Measurements from ENCODE around the gene TP53BP2.
"Not testable (repeated sequence)": the region's sequence is repeated elsewhere in the genome, so short reads cannot be mapped to it uniquely, and the experiment has no call there.

The TP53BP2 gene

DNA sequence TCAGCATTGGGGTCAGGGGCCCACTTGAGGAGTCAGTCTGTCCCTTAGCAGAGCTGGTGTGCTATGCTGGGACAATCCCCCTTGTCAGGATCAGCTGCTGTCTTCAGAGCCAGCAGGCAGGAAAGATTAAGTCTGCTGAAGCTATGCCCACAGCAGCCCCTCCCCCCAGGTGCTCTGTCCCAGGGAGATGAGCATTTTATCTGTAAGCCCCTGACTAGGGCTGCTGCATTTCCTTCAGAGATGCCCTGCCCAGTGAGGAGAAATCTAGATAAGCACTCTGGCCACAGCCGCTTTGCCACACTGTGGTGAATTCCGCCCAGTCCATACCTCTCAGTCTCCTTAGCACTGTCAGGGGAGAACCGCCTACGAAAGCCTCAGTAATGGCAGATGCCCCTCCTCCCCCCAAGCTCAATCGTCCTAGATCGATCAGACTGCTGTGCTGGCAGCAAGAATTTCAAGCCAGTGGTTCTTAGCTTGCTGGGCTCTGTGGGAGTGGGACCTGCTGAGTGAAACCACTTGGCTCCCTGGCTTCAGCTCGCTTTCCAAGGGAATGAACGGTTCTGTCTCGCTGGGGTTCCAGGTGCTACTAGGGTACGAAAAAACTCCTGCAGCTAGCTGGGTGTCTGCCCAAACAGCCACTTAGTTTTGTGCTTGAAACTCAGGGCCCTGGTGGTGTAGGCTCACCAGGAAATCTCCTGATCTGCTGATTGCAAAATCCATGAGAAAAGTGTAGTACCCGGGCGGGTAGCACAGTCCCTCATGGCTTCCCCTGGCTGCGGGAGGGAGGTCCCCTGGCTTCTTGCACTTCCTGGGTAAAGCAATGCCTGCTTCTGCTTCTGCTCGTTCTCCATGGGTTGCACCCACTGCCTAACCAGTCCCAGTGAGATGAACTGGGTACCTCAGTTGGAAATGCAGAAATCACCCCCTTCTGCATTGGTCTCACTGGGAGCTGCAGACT is 25.1 kb upstream of the TP53BP2 start:
- ATAC-seq (replicated peaks) (no peak), DNase-seq (no peak)
- peaks cover 78 to 79% of the 10 kb centered on the region in 2 donors for H3K27me3 Mint-ChIP-seq
- H3K36me3 Mint-ChIP-seq (ENCODE audit: insufficient read depth): no peaks in the 10 kb centered on the region
- H3K9me3 Mint-ChIP-seq: no peaks in the 10 kb centered on the region
- no peak overlapping the region for H3K27ac Mint-ChIP-seq
- peaks cover 0 to 2% of the 10 kb centered on the region in 2 donors for H3K4me1 Mint-ChIP-seq (ENCODE audit: low read depth in 2 of 2)
- H3K4me3 Mint-ChIP-seq: peak overlapping the region; percentile 38 to 55

DNA sequence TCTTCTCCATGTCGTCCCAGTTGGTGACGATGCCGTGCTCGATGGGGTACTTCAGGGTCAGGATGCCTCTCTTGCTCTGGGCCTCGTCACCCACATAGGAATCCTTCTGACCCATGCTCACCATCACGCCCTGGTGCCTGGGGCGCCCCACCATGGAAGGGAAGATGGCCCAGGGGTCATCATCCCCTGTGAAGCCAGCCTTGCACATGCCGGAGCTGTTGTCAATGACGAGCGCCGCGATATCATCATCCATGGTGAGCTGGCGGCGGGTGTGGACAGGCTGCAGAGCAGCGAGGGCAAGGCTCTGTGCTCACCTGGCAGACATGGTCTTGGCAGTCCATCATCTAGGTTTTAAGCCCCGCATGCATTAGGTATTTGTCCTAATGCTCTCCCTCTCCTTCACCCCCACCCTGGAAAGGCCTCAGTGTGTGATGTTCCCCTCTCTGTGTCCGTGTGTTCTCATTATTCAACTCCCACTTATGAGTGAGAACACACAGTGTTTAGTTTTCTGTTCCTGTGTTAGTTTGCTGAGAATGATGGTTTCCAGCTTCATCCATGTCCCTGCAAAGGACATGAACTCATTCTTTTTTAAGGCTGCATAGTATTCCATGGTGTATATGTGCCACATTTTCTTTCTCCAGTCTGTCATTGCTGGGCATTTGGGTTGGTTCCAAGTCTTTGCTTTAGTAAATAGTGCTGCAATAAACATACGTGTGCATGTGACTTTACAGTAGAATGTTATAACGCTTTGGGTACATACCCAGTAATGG is 19.0 kb upstream of the TP53BP2 start:
- not testable (repeated sequence) for H3K36me3 Mint-ChIP-seq (ENCODE audit: insufficient read depth); H3K9me3 Mint-ChIP-seq; ATAC-seq (replicated peaks); H3K4me3 Mint-ChIP-seq; H3K27ac Mint-ChIP-seq; H3K4me1 Mint-ChIP-seq (ENCODE audit: low read depth in 2 of 2); DNase-seq
- H3K27me3 Mint-ChIP-seq: peaks cover 39 to 56% of the 10 kb centered on the region in 2 donors

DNA sequence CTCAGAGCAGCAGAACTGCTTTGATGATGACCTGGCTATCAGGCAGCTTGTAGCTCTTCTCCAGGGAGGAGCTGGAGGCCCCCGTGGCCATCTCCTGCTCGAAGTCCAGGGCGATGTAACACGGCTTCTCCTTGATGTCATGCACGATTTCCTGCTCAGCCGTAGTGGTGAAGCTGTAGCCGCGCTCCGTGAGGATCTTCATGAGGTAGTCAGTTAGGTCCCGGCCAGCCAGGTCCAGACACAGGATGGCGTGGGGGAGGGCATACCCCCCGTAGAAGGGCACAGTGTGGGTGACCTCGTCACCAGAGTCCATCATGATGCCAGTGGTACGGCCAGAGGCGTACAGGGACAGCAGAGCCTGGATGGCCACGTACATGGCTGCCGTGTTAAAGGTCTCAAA is 18.3 kb upstream of the TP53BP2 start:
- ATAC-seq (replicated peaks): no peak
- Mint-ChIP-seq H3K27me3 (peaks cover 32 to 49% of the 10 kb centered on the region in 2 donors), H3K4me3 (no peak overlapping the region), H3K9me3 (no peaks in the 10 kb centered on the region), H3K36me3 (ENCODE audit: insufficient read depth) (no peaks in the 10 kb centered on the region), H3K27ac (no peak overlapping the region), H3K4me1 (ENCODE audit: low read depth in 2 of 2) (no peaks in the 10 kb centered on the region)
- no peak for DNase-seq

DNA sequence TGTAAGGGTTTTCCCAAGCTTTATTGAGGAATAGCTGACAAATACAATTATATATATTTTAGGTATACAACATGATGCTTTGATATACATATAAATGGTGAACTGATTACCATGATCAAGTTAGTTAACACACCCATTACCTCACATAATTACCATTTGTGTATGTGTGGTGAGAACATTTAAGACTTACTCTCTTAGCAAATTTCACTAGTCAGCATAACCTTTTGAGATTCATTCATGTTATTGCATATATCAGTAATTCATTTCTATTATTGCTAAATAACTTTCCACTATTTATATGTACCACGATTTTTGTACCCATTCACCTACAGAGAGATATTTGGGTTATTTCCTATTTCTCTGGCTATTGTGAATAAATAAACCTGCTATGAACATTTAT is 16.2 kb upstream of the TP53BP2 start:
- ATAC-seq (replicated peaks) (no peak), DNase-seq (no peak)
- no peak overlapping the region for H3K4me3 Mint-ChIP-seq
- H3K4me1 Mint-ChIP-seq (ENCODE audit: low read depth in 2 of 2): no peaks in the 10 kb centered on the region
- no peaks in the 10 kb centered on the region for H3K9me3 Mint-ChIP-seq
- H3K36me3 Mint-ChIP-seq (ENCODE audit: insufficient read depth): no peaks in the 10 kb centered on the region
- no peak overlapping the region for H3K27ac Mint-ChIP-seq
- H3K27me3 Mint-ChIP-seq: peaks cover 10 to 32% of the 10 kb centered on the region in 2 donors

DNA sequence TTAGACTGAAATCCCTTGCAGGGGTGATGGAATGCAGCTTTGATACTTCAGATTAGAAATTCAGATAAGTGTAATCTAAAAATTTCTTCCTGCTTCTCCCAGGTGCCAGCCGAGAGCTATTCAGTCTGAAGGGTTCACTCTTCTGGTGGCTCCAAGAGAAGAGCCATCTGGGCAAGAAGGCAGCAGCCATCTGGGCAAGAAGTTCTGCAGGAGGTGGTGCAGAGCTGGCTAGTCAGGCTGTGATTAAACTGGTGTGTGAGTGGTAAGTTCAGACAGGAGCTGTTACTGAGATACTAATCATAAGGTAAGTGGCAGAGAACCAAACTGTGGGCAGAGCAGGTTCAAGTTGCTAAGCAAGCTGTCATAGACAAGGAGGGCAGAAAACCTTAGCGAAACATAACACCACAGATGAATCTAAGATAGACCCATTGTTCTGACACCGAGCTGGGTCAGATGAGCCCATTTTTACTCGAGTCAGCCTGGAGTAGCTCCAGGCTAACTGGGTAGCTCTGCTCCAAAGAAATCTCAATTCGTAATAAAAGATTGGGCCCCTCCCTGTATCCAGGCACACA is 14.4 kb upstream of the TP53BP2 start:
- H3K4me1 Mint-ChIP-seq (ENCODE audit: low read depth in 2 of 2): no peaks in the 10 kb centered on the region
- no peak overlapping the region for H3K4me3 Mint-ChIP-seq
- H3K27me3 Mint-ChIP-seq: peaks cover 9 to 15% of the 10 kb centered on the region in 2 donors
- H3K9me3 Mint-ChIP-seq: no peaks in the 10 kb centered on the region
- no peak overlapping the region for H3K27ac Mint-ChIP-seq
- no peak for DNase-seq
- ATAC-seq (replicated peaks): no peak
- H3K36me3 Mint-ChIP-seq (ENCODE audit: insufficient read depth): no peaks in the 10 kb centered on the region

DNA sequence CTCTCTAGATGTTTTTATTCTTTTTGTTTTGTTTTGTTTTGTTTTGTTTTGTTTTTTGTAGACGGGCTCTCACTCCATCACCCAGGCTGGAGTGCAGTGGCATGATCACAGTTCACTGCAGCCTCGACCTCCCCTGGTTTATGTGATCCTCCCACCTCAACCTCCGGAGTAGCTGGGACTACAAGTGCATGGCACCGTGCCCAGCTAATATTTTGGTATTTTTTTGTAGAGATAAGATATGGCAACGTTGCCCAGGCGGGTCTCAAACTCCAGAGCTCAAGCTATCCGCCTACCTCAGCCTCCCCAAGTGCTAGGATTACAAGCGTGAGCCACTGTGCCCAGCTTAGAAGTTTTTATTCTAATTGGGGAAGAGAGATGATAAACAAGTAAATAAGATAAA is 13.3 kb upstream of the TP53BP2 start:
- Mint-ChIP-seq H3K4me1 (ENCODE audit: low read depth in 2 of 2) (no peaks in the 10 kb centered on the region), H3K4me3 (no peak overlapping the region), H3K27ac (no peak overlapping the region), H3K27me3 (peaks cover 4 to 5% of the 10 kb centered on the region in 2 donors), H3K9me3 (no peaks in the 10 kb centered on the region), H3K36me3 (ENCODE audit: insufficient read depth) (no peaks in the 10 kb centered on the region)
- no peak for DNase-seq
- no peak for ATAC-seq (replicated peaks)

DNA sequence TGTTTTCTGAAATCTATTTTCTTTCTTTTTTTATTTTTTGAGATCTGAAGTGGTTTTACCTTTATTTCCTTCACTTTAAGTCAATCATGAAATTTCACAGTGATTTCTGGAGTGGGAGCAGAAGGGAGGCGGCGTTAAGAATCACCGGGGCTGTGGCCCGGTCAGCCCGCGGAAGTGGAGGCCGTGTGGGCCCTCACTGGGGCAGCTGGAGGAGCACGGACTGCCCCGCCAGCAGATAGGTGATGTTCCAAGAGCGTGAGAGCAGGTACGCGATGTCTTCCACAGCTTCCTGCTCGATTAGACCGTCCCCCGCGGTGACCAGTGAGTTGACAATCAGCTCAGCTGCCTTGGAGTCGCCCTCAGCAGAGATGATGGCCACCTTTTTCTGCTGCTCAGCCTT is 10.6 kb upstream of the TP53BP2 start:
- H3K36me3 Mint-ChIP-seq (ENCODE audit: insufficient read depth): no peaks in the 10 kb centered on the region
- H3K4me1 Mint-ChIP-seq (ENCODE audit: low read depth in 2 of 2): no peaks in the 10 kb centered on the region
- DNase-seq (no peak), ATAC-seq (replicated peaks) (no peak)
- H3K27ac Mint-ChIP-seq: no peak overlapping the region
- no peaks in the 10 kb centered on the region for H3K9me3 Mint-ChIP-seq
- H3K4me3 Mint-ChIP-seq: no peak overlapping the region
- H3K27me3 Mint-ChIP-seq: peaks cover 0 to 5% of the 10 kb centered on the region in 2 donors

DNA sequence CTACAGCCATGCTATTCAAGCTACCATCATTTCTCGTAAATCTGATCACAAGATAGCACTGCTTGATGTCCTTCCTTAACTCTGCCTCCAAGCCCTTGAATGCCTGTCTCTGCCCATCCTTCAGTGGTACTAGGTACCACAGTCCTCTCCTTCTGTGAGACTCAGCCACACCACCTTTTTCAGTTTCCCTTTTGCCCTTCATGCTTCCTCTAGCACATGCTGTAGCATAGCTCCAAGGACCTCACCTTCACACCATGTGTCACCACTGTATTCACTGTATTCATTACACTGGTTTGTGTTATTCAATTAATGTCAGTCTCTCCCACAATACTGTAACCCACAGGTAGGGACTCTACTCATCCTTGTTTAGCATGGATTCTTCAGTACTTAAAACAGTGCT is 8.0 kb upstream of the TP53BP2 start:
- no peak overlapping the region for H3K27ac Mint-ChIP-seq
- H3K4me3 Mint-ChIP-seq: no peak overlapping the region
- DNase-seq: no peak
- no peaks in the 10 kb centered on the region for H3K9me3 Mint-ChIP-seq
- no peaks in the 10 kb centered on the region for H3K36me3 Mint-ChIP-seq (ENCODE audit: insufficient read depth)
- H3K4me1 Mint-ChIP-seq (ENCODE audit: low read depth in 2 of 2): no peaks in the 10 kb centered on the region
- no peak for ATAC-seq (replicated peaks)
- peaks cover 0 to 5% of the 10 kb centered on the region in 2 donors for H3K27me3 Mint-ChIP-seq

DNA sequence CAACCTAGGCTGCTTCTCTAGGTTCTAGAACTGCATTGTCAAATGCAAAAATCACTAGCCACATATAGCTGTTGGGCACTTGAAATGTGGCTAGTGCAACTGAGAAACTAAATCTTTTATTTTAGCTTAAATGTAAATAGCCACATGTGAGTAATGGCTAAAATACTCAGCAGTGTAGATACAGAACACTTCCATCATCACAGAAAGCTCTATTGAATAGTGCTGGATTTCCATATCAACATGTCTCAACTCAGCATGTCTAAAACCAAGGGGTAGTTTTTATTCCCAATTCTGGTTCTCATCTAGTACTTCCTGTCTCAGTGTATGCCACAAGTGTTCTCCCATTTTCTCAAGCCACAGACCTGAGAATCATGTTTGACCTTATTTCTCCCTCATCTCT is 7.5 kb upstream of the TP53BP2 start:
- Mint-ChIP-seq H3K36me3 (ENCODE audit: insufficient read depth) (no peaks in the 10 kb centered on the region), H3K27ac (no peak overlapping the region), H3K9me3 (no peaks in the 10 kb centered on the region), H3K27me3 (peaks cover 0 to 5% of the 10 kb centered on the region in 2 donors), H3K4me1 (ENCODE audit: low read depth in 2 of 2) (no peaks in the 10 kb centered on the region), H3K4me3 (no peak overlapping the region)
- DNase-seq (no peak), ATAC-seq (replicated peaks) (no peak)

DNA sequence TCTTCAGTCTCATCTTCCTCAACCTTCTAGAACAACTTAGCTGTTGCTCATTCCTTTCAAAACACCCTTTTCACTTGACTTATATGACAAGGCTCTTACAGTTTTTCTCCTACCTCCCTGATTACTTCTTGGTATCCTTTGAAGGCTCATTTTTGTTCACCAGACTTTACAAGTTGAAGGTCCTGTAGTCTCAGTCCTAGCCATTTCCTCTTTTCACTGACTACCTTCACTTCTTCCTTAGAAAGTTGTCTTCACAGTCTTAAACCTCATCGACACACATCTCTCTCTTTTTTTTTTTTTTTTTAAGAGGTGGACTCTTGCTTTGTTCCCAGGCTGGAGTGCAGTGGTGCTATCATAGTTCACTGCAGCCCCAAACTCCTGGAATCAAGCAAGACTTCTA is 6.6 kb upstream of the TP53BP2 start:
- Mint-ChIP-seq H3K4me3 (no peak overlapping the region), H3K4me1 (ENCODE audit: low read depth in 2 of 2) (peaks cover 5 to 6% of the 10 kb centered on the region in 2 donors), H3K27me3 (peaks cover 0 to 5% of the 10 kb centered on the region in 2 donors), H3K9me3 (no peaks in the 10 kb centered on the region), H3K27ac (no peak overlapping the region), H3K36me3 (ENCODE audit: insufficient read depth) (peaks cover under 1% of the 10 kb centered on the region)
- DNase-seq (no peak), ATAC-seq (replicated peaks) (no peak)

DNA sequence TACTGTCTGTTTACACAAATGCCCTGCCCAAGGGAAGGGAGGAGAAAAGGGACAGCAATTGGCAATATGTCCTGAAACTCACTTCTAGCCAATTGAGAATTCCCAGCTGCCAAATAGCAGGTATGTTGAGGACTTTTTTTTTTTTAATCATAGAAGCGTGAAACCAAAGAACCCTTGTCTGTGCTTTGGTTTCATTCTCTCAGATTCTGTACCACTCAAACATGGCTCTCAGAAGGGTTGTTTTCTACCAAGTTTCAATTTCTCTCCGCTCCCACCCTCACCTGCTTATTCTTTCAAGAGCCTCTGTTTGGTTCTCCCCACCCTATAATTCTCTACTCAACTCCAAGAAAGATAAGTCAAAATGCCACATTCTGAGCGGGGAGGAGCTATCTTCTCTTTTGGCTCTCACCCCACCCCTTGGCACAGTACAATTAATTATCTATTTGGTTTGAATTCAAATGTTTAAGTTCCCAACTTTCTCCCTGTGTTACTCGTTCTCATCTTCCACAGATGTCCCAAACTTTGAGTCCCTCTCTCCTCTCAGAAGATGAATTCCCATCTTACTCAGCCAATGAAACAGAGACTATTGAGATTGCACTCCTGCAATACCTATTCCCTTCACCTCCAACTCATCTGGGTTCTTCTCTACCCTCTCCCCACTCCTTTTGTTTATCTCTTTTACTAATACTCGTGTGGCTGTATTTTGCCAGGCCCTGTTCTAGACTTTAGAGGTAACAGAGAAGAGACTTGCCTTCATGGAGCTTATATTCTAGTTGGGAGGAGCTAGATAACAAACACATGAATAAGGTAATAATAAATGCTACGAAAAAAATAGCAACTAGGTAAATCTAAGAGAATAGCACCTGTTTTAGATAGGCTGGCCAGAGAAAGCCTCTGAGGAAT is 3.9 kb upstream of the TP53BP2 start:
- H3K4me1 Mint-ChIP-seq (ENCODE audit: low read depth in 2 of 2): peaks cover 7 to 19% of the 10 kb centered on the region in 2 donors
- peaks cover 25% of the 10 kb centered on the region for H3K36me3 Mint-ChIP-seq (ENCODE audit: insufficient read depth)
- no peak overlapping the region for H3K4me3 Mint-ChIP-seq
- peaks cover 0 to 5% of the 10 kb centered on the region in 2 donors for H3K27me3 Mint-ChIP-seq
- H3K27ac Mint-ChIP-seq: no peak overlapping the region
- ATAC-seq (replicated peaks) (no peak), DNase-seq (no peak)
- H3K9me3 Mint-ChIP-seq: no peaks in the 10 kb centered on the region

DNA sequence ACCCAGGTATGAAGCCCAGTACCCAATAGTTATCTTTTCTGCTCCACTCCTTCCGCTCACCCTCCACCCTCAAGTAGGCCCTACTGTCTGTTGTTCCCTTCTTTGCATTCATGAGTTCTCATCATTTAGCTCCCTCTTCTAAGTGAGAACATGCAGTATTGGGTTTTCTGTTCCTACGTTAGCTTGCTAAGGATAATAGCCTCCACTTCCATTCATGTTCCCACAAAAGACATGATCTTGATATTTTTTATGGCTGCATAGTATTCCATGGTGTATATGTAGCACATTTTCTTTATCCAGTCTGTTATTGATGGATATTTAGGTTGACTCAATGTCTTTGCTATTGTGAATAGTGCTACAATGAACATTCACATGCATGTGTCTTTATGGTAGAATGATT is 2.8 kb upstream of the TP53BP2 start:
- H3K27ac Mint-ChIP-seq: no peak overlapping the region
- no peaks in the 10 kb centered on the region for H3K9me3 Mint-ChIP-seq
- H3K27me3 Mint-ChIP-seq: peaks cover 0 to under 1% of the 10 kb centered on the region in 2 donors
- DNase-seq (no peak), ATAC-seq (replicated peaks) (no peak)
- H3K4me1 Mint-ChIP-seq (ENCODE audit: low read depth in 2 of 2): peaks cover 15 to 27% of the 10 kb centered on the region in 2 donors
- H3K36me3 Mint-ChIP-seq (ENCODE audit: insufficient read depth): peaks cover 25% of the 10 kb centered on the region
- H3K4me3 Mint-ChIP-seq: no peak overlapping the region

Measured in effector memory CD8-positive, alpha-beta T cell (primary cell).